ENCODE data around the gene STOML2. TPM values are rescaled to one million over a fixed set of nuclear protein-coding genes. Genes with fewer than 3 reads are reported as not detected.

The STOML2 gene
- total RNA-seq, 1 experiment from 2014 or later, result 214 TPM

GRCh38 chr9:35110327-35110761, 7.4 kb upstream of the STOML2 start (continued):
- TF ChIP-seq ARID4B (CRISPR knock-in tag; IDR thresholded peaks at IDR 0.05; ENCODE audit: borderline replicate concordance) (no peak), CREB1 (CRISPR knock-in tag; IDR thresholded peaks at IDR 0.05) (no peak), NFE2L1 (CRISPR knock-in tag; IDR thresholded peaks at IDR 0.05) (no peak), TEAD4 (CRISPR knock-in tag; IDR thresholded peaks at IDR 0.05) (no peak), PRDM15 (CRISPR knock-in tag; IDR thresholded peaks at IDR 0.05) (no peak), E2F5 (CRISPR knock-in tag; IDR thresholded peaks at IDR 0.05) (no peak)

- no peak for ATAC-seq
- H3K36me3 Mint-ChIP-seq, result no peaks in the 10 kb centered on the region; the same call in 1 of the 2 replicates
- H3K27me3 Mint-ChIP-seq (ENCODE audit: low read depth), result no peaks in the 10 kb centered on the region
- ChIA-PET CTCF (interaction anchor here (0.6 kb wide), 1 partner anchor 148 kb away, joined by 3 read pairs; no protein-coding TSS in a partner anchor), POLR2A (no interaction called here)
- no peak overlapping the region for H3K27ac Mint-ChIP-seq
- peaks cover 21% of the 10 kb centered on the region for H3K4me1 Mint-ChIP-seq
- DNase-seq (ENCODE audit: low spot score), result no peak
- H3K4me3 Mint-ChIP-seq, result no peak overlapping the region
- no peaks in the 10 kb centered on the region for H3K9me3 Mint-ChIP-seq
- TF ChIP-seq GRHL2 (CRISPR knock-in tag; IDR thresholded peaks at IDR 0.05; ENCODE audit: insufficient replicate concordance, severe bottlenecking), result no peak
- no peak for TF ChIP-seq CREB1 (CRISPR knock-in tag; IDR thresholded peaks at IDR 0.05)
- no peak for TF ChIP-seq E2F1 (CRISPR knock-in tag; IDR thresholded peaks at IDR 0.05)
- no peak for TF ChIP-seq HMGXB4 (CRISPR knock-in tag; IDR thresholded peaks at IDR 0.05)
- no peak for TF ChIP-seq ZBTB43 (CRISPR knock-in tag; IDR thresholded peaks at IDR 0.05)
- no peak for TF ChIP-seq ERG (CRISPR knock-in tag; IDR thresholded peaks at IDR 0.05)
- no peak for TF ChIP-seq ZNF263 (CRISPR knock-in tag; IDR thresholded peaks at IDR 0.05; ENCODE audit: low read depth)
- no peak for TF ChIP-seq AFF4 (CRISPR knock-in tag; IDR thresholded peaks at IDR 0.05; ENCODE audit: borderline replicate concordance)
- TF ChIP-seq ZNF232 (CRISPR knock-in tag; IDR thresholded peaks at IDR 0.05), result no peak
- no peak for TF ChIP-seq TP53 (CRISPR knock-in tag; IDR thresholded peaks at IDR 0.05)
Measured at GRCh38 chr9:35108946-35109575, 6.1 kb upstream of the STOML2 start.

Data from WTC11 (cell line).